ENCODE data around the gene CHD2.
"Not testable (repeated sequence)": the region's sequence is repeated elsewhere in the genome, so short reads cannot be mapped to it uniquely, and the experiment has no call there.

The CHD2 gene

GRCh38 chr15:92899948-92900730 is at the start of gene CHD2:
TSS of gene CHD2 (plus strand) at chr15:92900324. CDS start at chr15:92901238, 914 bp downstream.
- Histone ChIP-seq H3K4me3 (peak within 1 kb of the TSS; percentile 42 to 67 (median 55)), H3K27ac (peak within 1 kb of the TSS; percentile 90 to 99 (median 97))

GRCh38 chr15:92853222-92853621 is 46.9 kb upstream of the CHD2 start:
- H3K27ac ChIP-seq = no peak overlapping the region
- no peak overlapping the region for H3K4me3 ChIP-seq

GRCh38 chr15:92861742-92862141 is 38.4 kb upstream of the CHD2 start:
- H3K27ac ChIP-seq = no peak overlapping the region
- no peak overlapping the region for H3K4me3 ChIP-seq

GRCh38 chr15:92864127-92864814 is 35.9 kb upstream of the CHD2 start:
- Histone ChIP-seq H3K4me3 (no peak overlapping the region), H3K27ac (no peak overlapping the region)

- Histone ChIP-seq H3K4me3 (no peak overlapping the region), H3K27ac (peak overlapping the region in 12 of 21 experiments; percentile 11 to 69 (median 53))
Measured at GRCh38 chr15:92869263-92869940, 30.7 kb upstream of the CHD2 start.

GRCh38 chr15:92870010-92870591 is 30.0 kb upstream of the CHD2 start:
- Histone ChIP-seq H3K27ac (peak overlapping the region in 11 of 21 experiments; percentile 11 to 69 (median 51)), H3K4me3 (no peak overlapping the region)

GRCh38 chr15:92872967-92873366 is 27.2 kb upstream of the CHD2 start:
- H3K4me3 ChIP-seq, H3K27ac ChIP-seq: not testable (repeated sequence)

GRCh38 chr15:92877000-92877399 is 23.1 kb upstream of the CHD2 start:
- no peak overlapping the region for H3K4me3 ChIP-seq
- no peak overlapping the region for H3K27ac ChIP-seq

- Histone ChIP-seq H3K27ac (no peak overlapping the region), H3K4me3 (no peak overlapping the region)
Measured at GRCh38 chr15:92877416-92877815, 22.7 kb upstream of the CHD2 start.

- Histone ChIP-seq H3K27ac (peak overlapping the region in 1 of 21 experiments; percentile 25), H3K4me3 (no peak overlapping the region)
Measured at GRCh38 chr15:92878593-92879053, 21.5 kb upstream of the CHD2 start.

GRCh38 chr15:92879949-92880725 is 20.0 kb upstream of the CHD2 start:
- H3K27ac ChIP-seq = peak overlapping the region in 17 of 21 experiments; percentile 16 to 100 (median 86)

GRCh38 chr15:92880796-92881195 is 19.3 kb upstream of the CHD2 start:
- Histone ChIP-seq H3K4me3 (no peak overlapping the region), H3K27ac (peak overlapping the region in 19 of 21 experiments; percentile 21 to 100 (median 88))

More at GRCh38 chr15:92879949-92880725, 20.0 kb upstream of the CHD2 start:
- no peak overlapping the region for H3K4me3 ChIP-seq

GRCh38 chr15:92881211-92881754 is 18.8 kb upstream of the CHD2 start:
- H3K27ac ChIP-seq = peak overlapping the region in 20 of 21 experiments; percentile 69 to 100 (median 88)
- H3K4me3 ChIP-seq = peak overlapping the region in 6 of 7 experiments; percentile 17 to 36 (median 26)

GRCh38 chr15:92881802-92882696 is 18.1 kb upstream of the CHD2 start:
- Histone ChIP-seq H3K27ac (peak overlapping the region in 20 of 21 experiments; percentile 77 to 100 (median 98)), H3K4me3 (peak overlapping the region; percentile 17 to 95 (median 77))

GRCh38 chr15:92882697-92883162 is 17.4 kb upstream of the CHD2 start:
- Histone ChIP-seq H3K4me3 (peak overlapping the region; percentile 77 to 95 (median 84)), H3K27ac (peak overlapping the region; percentile 97 to 100 (median 100))

- peak overlapping the region; percentile 97 to 100 (median 100) for H3K27ac ChIP-seq
- peak overlapping the region; percentile 77 to 95 (median 84) for H3K4me3 ChIP-seq
Measured at GRCh38 chr15:92883163-92883875, 16.8 kb upstream of the CHD2 start.
